ENCODE data around the gene GLOD4.
"Not testable (repeated sequence)": the region's sequence is repeated elsewhere in the genome, so short reads cannot be mapped to it uniquely, and the experiment has no call there.

GLOD4 gene

GRCh38 chr17:812638-813204 lies 30.6 kb upstream of the GLOD4 start:
- no peaks in the 10 kb centered on the region for H3K9me3 ChIP-seq (ENCODE audit: control insufficient read depth, insufficient read depth, low read length)
- no peak overlapping the region for H3K9ac ChIP-seq (ENCODE audit: low read depth, low read length)
- H3K4me3 ChIP-seq (ENCODE audit: low read depth, low read length), result no peak overlapping the region
- no peaks in the 10 kb centered on the region for H3K27me3 ChIP-seq (ENCODE audit: control insufficient read depth, insufficient read depth, low read length)
- H3K4me1 ChIP-seq (ENCODE audit: control insufficient read depth, insufficient read depth, low read length), result no peaks in the 10 kb centered on the region
- peaks cover 45% of the 10 kb centered on the region for H3K36me3 ChIP-seq (ENCODE audit: control insufficient read depth, insufficient read depth, low read length)

DNA sequence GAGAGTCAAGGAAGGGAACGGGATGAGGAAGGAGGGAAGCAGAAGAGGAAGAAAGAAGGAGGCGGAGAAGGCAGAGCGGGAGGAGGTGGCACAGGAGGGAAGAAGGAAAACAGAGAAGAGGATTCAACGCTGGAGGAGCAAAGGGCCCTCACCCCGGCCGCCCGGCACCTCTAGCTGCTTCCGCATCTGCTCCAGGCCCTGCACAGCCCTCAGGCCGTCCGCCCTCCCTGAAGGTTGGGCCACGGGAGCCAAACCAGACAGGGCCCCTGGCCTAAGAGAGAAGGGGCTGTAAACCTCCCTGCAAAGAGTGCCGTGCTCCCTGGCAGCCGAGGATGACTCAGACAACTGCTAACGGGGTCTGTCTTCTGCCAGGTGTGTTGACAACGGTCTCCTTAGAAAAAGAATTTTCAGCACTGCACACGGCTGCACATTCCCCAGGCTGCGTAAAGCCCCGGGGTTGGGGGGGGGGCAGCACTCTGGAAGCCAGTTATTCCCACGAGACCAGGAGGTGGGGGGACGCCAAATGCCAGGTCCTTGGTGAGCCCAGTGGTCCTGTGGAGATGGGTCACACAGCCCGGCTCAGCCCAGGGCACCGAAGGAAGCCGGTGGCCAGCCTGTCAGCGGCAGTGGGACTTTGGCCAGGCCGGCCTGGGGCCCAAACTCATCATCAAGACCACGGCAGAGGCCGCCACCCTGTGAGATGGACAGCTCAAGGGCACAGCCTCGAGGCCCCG lies 29.1 kb upstream of the GLOD4 start:
- H3K27me3 ChIP-seq (ENCODE audit: control insufficient read depth, insufficient read depth, low read length), result no peaks in the 10 kb centered on the region
- no peaks in the 10 kb centered on the region for H3K4me1 ChIP-seq (ENCODE audit: control insufficient read depth, insufficient read depth, low read length)
- H3K36me3 ChIP-seq (ENCODE audit: control insufficient read depth, insufficient read depth, low read length), result peaks cover 43% of the 10 kb centered on the region
- no peak overlapping the region for H3K4me3 ChIP-seq (ENCODE audit: low read depth, low read length)
- no peaks in the 10 kb centered on the region for H3K9me3 ChIP-seq (ENCODE audit: control insufficient read depth, insufficient read depth, low read length)
- H3K9ac ChIP-seq (ENCODE audit: low read depth, low read length), result no peak overlapping the region

DNA sequence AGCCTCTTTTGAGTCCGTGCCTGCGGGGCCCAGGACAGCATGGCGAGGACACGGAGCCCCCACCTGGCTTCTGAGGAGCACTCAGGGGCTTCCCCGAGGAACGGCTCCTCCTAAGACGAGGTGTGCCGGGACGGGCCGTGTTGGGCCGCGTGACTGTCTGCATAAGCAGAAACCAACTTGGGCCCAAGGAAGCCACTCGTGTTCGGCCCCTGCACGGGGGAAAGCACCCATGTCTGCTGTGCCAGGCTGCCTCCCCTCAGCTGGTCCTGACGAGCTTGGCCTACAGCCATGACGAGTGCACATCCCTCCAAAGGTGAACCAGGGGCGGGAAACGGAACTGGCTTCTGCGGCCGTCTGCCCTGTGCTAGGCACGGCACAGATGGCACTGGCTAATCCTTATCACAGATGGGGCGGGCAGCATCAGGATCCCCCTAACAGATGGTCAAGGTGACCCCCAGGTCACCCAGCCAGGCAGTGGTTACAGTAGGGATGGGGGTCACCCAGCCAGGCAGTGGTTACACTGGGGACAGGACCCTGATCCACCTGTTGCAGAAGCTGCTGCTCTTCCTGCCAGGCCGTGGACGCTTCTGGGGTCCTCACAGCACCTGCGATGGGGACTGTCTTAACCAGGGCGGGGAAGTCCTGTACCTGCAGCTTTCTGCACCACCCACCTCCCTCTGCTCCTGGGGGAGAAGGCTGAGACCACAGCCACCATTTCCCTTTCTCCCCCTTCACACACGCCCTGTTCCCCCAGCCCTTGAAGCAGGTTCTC lies 25.6 kb upstream of the GLOD4 start:
- no peak overlapping the region for H3K4me3 ChIP-seq (ENCODE audit: low read depth, low read length)
- H3K27me3 ChIP-seq (ENCODE audit: control insufficient read depth, insufficient read depth, low read length), result no peaks in the 10 kb centered on the region
- no peaks in the 10 kb centered on the region for H3K4me1 ChIP-seq (ENCODE audit: control insufficient read depth, insufficient read depth, low read length)
- no peak overlapping the region for H3K9ac ChIP-seq (ENCODE audit: low read depth, low read length)
- no peaks in the 10 kb centered on the region for H3K9me3 ChIP-seq (ENCODE audit: control insufficient read depth, insufficient read depth, low read length)
- peaks cover 35% of the 10 kb centered on the region for H3K36me3 ChIP-seq (ENCODE audit: control insufficient read depth, insufficient read depth, low read length)

- Histone ChIP-seq H3K9me3 (ENCODE audit: control insufficient read depth, insufficient read depth, low read length) (no peaks in the 10 kb centered on the region), H3K36me3 (ENCODE audit: control insufficient read depth, insufficient read depth, low read length) (peaks cover 28% of the 10 kb centered on the region), H3K27me3 (ENCODE audit: control insufficient read depth, insufficient read depth, low read length) (no peaks in the 10 kb centered on the region), H3K4me1 (ENCODE audit: control insufficient read depth, insufficient read depth, low read length) (no peaks in the 10 kb centered on the region), H3K9ac (ENCODE audit: low read depth, low read length) (no peak overlapping the region), H3K4me3 (ENCODE audit: low read depth, low read length) (no peak overlapping the region)
Measured at GRCh38 chr17:806781-807522, 24.9 kb upstream of the GLOD4 start.

GRCh38 chr17:806346-806745 lies 24.3 kb upstream of the GLOD4 start:
- Histone ChIP-seq H3K27me3 (ENCODE audit: control insufficient read depth, insufficient read depth, low read length) (no peaks in the 10 kb centered on the region), H3K36me3 (ENCODE audit: control insufficient read depth, insufficient read depth, low read length) (peaks cover 28% of the 10 kb centered on the region), H3K9ac (ENCODE audit: low read depth, low read length) (no peak overlapping the region), H3K4me1 (ENCODE audit: control insufficient read depth, insufficient read depth, low read length) (no peaks in the 10 kb centered on the region), H3K4me3 (ENCODE audit: low read depth, low read length) (no peak overlapping the region), H3K9me3 (ENCODE audit: control insufficient read depth, insufficient read depth, low read length) (no peaks in the 10 kb centered on the region)

DNA sequence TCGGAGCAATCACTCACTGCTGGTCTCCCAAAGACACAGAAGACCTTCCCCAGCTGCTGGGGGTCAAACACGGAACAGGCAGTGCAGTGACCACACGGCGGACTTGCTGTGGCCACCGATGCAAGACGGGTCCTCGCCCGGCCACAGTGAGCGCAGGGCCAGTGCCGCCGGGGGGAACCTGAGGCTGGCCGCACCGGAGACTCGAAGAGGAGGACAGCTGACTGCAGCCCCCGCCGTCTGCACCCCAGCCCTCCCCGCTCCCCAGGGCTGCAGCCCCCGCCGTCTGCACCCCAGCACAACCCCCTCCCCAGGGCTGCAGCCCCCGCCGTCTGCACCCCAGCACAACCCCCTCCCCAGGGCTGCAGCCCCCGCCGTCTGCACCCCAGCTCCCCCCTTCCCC lies 23.8 kb upstream of the GLOD4 start:
- not testable (repeated sequence) for H3K9me3 ChIP-seq (ENCODE audit: control insufficient read depth, insufficient read depth, low read length); H3K9ac ChIP-seq (ENCODE audit: low read depth, low read length); H3K4me1 ChIP-seq (ENCODE audit: control insufficient read depth, insufficient read depth, low read length); H3K4me3 ChIP-seq (ENCODE audit: low read depth, low read length); H3K27me3 ChIP-seq (ENCODE audit: control insufficient read depth, insufficient read depth, low read length)
- peaks cover 28% of the 10 kb centered on the region for H3K36me3 ChIP-seq (ENCODE audit: control insufficient read depth, insufficient read depth, low read length)

- no peaks in the 10 kb centered on the region for H3K4me1 ChIP-seq (ENCODE audit: control insufficient read depth, insufficient read depth, low read length)
- H3K36me3 ChIP-seq (ENCODE audit: control insufficient read depth, insufficient read depth, low read length), result peaks cover 24% of the 10 kb centered on the region
- no peak overlapping the region for H3K9ac ChIP-seq (ENCODE audit: low read depth, low read length)
- H3K9me3 ChIP-seq (ENCODE audit: control insufficient read depth, insufficient read depth, low read length), result no peaks in the 10 kb centered on the region
- no peak overlapping the region for H3K4me3 ChIP-seq (ENCODE audit: low read depth, low read length)
- H3K27me3 ChIP-seq (ENCODE audit: control insufficient read depth, insufficient read depth, low read length), result no peaks in the 10 kb centered on the region
Measured at GRCh38 chr17:804541-805435, 22.7 kb upstream of the GLOD4 start.

DNA sequence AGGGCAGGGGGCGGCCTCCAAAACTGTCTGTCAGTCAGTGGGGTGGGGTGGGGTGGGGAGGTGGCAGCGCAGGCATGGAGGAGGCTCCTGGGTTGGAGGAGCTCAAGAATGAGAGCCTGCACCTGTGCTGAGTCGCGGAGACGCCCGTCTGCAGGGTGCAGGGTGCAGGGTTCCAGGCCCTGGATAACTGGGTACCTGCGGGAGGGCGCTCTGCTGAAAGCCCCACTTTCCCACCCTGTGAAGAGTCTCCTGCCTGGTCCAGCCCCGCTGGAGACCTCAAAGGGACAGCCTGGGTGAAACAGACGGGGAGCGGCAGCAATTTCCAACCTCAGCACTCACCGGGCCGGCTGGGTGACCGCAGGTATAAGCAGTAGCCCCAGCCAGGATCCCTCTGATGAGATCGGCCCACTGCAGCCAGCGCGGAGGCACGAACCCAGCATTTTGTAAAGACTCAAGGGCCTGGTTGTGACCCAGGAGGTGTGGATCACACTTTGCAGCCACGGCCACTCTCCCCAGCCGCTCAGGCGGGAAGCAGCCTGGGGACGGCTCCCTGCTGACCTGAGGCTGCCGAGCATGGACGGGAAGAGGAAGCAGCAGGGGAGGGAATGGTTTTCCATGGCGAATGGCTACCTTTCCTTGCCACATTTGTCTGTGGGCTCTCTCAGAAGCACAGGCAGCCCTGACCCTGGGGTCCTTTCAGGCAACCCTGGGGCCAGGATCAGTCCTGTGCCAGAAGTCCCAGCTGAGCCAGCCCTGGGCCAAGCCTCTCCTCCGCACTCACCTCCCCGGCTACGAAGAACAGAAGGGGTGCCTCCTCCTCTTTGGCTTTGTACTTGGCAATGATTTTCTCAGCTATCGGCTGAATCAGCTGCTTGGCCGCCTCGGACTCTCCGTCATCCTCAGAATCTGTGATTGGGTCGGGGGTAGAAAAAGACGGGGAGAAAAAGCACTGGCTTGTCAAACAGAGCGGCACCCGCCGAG lies 21.1 kb upstream of the GLOD4 start:
- H3K9me3 ChIP-seq (ENCODE audit: control insufficient read depth, insufficient read depth, low read length), result no peaks in the 10 kb centered on the region
- no peaks in the 10 kb centered on the region for H3K4me1 ChIP-seq (ENCODE audit: control insufficient read depth, insufficient read depth, low read length)
- H3K27me3 ChIP-seq (ENCODE audit: control insufficient read depth, insufficient read depth, low read length), result no peaks in the 10 kb centered on the region
- H3K9ac ChIP-seq (ENCODE audit: low read depth, low read length), result no peak overlapping the region
- H3K4me3 ChIP-seq (ENCODE audit: low read depth, low read length), result no peak overlapping the region
- peaks cover 20% of the 10 kb centered on the region for H3K36me3 ChIP-seq (ENCODE audit: control insufficient read depth, insufficient read depth, low read length)

GRCh38 chr17:802481-802880 lies 20.4 kb upstream of the GLOD4 start:
- H3K36me3 ChIP-seq (ENCODE audit: control insufficient read depth, insufficient read depth, low read length), result peaks cover 14% of the 10 kb centered on the region
- no peak overlapping the region for H3K9ac ChIP-seq (ENCODE audit: low read depth, low read length)

DNA sequence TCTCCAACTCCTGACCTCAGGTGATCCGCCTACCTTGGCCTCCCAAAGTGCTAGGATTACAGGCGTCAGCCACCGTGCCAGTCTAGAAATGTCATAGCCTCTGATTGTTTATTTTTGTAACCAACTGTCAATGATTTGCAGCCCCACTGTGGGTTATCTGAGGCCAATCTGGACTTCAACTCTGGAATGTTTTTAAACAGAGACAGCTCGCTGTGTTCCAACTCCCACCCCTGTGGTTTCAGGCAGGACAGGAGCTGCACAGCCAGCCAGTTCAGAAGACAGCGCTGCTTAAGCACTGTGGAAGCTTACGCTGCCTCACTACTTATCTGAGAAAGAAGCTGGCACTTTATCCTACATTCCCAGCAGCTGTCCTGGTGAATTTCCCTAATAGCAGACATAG lies 19.6 kb upstream of the GLOD4 start:
- no peak overlapping the region for H3K4me3 ChIP-seq (ENCODE audit: low read depth, low read length)
- H3K9ac ChIP-seq (ENCODE audit: low read depth, low read length), result no peak overlapping the region
- H3K36me3 ChIP-seq (ENCODE audit: control insufficient read depth, insufficient read depth, low read length), result peaks cover 13% of the 10 kb centered on the region
- no peaks in the 10 kb centered on the region for H3K9me3 ChIP-seq (ENCODE audit: control insufficient read depth, insufficient read depth, low read length)
- H3K27me3 ChIP-seq (ENCODE audit: control insufficient read depth, insufficient read depth, low read length), result no peaks in the 10 kb centered on the region
- no peaks in the 10 kb centered on the region for H3K4me1 ChIP-seq (ENCODE audit: control insufficient read depth, insufficient read depth, low read length)

More at GRCh38 chr17:802481-802880, 20.4 kb upstream of the GLOD4 start:
- no peak overlapping the region for H3K4me3 ChIP-seq (ENCODE audit: low read depth, low read length)
- no peaks in the 10 kb centered on the region for H3K27me3 ChIP-seq (ENCODE audit: control insufficient read depth, insufficient read depth, low read length)
- H3K9me3 ChIP-seq (ENCODE audit: control insufficient read depth, insufficient read depth, low read length), result no peaks in the 10 kb centered on the region
- H3K4me1 ChIP-seq (ENCODE audit: control insufficient read depth, insufficient read depth, low read length), result no peaks in the 10 kb centered on the region

All from iPS-15b (cell line).